ENCODE results near the gene CALY.

The CALY gene

DNA sequence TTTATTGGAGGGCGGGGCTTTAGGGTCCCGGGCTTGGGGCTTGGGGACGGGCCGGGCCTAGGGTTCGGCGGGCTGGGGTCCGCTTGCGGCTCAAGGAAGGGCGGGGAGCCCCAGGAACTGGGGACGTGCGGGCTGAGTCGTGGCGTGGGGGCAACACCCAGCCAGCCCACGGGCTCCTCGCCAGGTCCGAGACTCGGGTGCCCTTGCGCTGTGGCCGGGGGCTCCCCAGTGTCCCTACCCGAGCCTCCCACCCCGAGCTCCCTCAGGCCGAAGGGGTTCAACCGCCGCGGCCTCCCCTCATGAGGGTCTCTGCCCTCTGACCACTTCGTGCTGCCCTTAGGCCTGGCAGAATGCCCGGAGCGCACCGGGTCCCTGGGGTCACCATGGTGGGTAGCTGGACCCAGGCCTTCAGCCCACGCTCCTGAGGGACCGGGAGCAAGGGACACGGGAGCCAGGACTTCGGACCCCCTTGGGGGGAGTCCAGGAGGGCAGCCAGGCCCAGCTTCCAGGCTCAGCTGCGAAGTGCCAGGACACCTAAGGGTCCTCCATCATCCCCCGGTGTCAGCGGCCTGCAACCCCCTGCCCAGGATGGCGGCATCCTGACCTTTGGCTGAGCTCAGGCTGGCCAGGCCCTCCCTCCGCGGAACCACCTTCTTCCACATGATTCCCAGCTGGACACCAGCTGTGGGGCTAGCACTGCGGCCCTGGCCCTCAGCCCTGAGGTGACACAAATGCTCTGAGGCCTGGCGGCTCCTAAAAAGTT, 21.6 kb upstream of the CALY start:
- Histone ChIP-seq H3K4me1 (ENCODE audit: control insufficient read depth, insufficient read depth, low read length) (peaks cover 8% of the 10 kb centered on the region), H3K9me3 (ENCODE audit: control insufficient read depth, low read length) (no peaks in the 10 kb centered on the region), H3K36me3 (ENCODE audit: control insufficient read depth, insufficient read depth, low read length) (peaks cover 9% of the 10 kb centered on the region), H3K4me3 (ENCODE audit: insufficient read depth, low read depth, low read length) (no peak overlapping the region), H3K27me3 (ENCODE audit: control insufficient read depth, insufficient read depth, low read length, poor library complexity, severe bottlenecking) (peaks cover 8% of the 10 kb centered on the region), H3K27ac (ENCODE audit: insufficient read depth, low read depth, low read length, poor library complexity, severe bottlenecking) (no peak overlapping the region)
- WGBS, 2 experiments: 82 to 83% methylated on average over 41 of the region's 41 CpGs

DNA sequence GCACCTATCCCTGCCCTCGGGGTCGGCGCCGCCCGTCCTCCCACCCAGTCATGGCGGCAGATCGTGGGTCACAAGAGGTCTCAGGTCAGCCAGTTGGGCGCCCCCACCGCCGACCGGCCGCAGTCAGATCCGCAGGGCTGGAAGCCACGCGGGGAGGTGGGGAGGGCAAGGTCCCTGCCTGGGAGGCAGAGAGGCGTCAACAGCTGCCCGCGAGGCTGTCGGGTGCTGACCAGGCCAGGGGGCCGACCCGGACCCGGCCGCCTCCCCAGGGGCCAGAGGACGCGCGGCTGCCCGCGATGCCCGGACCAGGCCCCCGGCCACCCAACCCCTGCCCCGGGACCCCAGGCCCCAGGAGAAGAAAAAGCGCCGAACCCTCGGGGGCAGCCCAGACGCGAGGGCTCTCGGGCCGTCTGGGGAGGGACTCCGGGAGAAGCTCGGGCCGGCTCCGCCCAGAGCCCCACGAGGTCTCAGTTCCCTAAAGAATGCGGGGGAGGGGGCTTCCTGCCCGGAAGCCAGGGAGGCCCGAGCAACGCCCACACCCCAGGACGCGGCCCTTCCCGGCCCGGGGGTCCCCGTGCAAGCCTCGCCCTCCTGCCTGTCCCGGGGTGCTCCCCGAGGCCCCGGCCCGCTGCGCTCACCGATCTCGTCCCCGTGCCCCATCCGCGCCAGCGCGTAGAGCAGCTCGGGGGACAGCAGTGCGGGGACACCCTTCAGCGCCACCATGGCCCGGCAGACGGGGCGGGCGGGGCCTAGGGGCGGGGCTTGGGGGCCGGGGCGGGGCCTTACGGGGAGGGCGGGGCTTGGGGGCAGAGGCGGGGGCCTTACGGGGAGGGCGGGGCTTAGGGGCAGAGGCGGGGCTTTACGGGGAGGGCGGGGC, 20.8 kb upstream of the CALY start, which contains the start of gene FUOM:
TSS of gene FUOM (minus strand) at position 735 of the 877 bp plus-strand sequence. CDS start at position 723, 12 bp downstream.
- 1% methylated on average over 79 to 81 of the region's 83 CpGs for WGBS, 2 experiments
- no peak within 1 kb of the TSS for H3K27ac ChIP-seq (ENCODE audit: insufficient read depth, low read depth, low read length, poor library complexity, severe bottlenecking)
- H3K4me3 ChIP-seq (ENCODE audit: insufficient read depth, low read depth, low read length): peak within 1 kb of the TSS; percentile 69
- peaks cover 8% of the 10 kb centered on the region for H3K4me1 ChIP-seq (ENCODE audit: control insufficient read depth, insufficient read depth, low read length)
- peaks cover 3% of the 10 kb centered on the region for H3K36me3 ChIP-seq (ENCODE audit: control insufficient read depth, insufficient read depth, low read length)
- peaks cover 8% of the 10 kb centered on the region for H3K27me3 ChIP-seq (ENCODE audit: control insufficient read depth, insufficient read depth, low read length, poor library complexity, severe bottlenecking)
- H3K9me3 ChIP-seq (ENCODE audit: control insufficient read depth, low read length): no peaks in the 10 kb centered on the region

DNA sequence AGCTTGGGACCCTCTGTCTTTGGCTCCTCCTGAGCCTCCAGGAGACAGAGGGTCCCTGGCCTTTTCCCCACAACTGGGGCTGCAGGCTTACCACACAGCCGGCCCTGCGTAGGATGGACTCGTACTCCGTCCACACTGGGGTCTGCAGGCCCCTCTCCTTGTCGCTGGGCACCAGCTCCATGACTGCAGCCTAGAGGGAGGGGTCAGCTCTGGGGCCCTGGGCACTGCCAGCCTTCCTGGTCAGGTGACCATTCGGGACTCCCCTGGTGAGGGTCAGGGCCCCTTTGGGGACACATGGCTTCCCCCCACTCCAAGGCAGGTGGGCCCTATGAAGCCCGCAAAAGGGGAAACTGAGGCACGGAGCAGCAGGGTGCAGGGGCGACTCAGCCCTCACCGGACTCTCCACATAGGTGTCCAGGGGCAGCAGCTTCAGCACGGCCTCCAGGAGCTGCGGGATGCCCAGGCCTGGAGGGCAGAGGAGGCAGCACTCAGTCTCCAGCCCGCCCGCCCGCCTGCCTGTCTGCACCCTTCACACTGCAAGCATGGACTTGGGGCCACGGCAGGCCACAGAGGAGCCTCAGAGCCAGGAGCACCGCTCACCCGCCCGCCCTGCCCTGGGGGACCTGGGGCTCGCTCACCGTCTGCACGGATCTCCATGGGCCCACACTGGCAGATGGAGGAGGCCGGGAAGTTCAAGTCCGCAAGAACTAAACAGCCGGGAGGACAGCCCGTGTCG, 20.0 kb upstream of the CALY start:
- Histone ChIP-seq H3K4me3 (ENCODE audit: insufficient read depth, low read depth, low read length) (peak overlapping the region; percentile 69), H3K4me1 (ENCODE audit: control insufficient read depth, insufficient read depth, low read length) (peaks cover 8% of the 10 kb centered on the region), H3K27ac (ENCODE audit: insufficient read depth, low read depth, low read length, poor library complexity, severe bottlenecking) (no peak overlapping the region), H3K27me3 (ENCODE audit: control insufficient read depth, insufficient read depth, low read length, poor library complexity, severe bottlenecking) (peaks cover 8% of the 10 kb centered on the region), H3K36me3 (ENCODE audit: control insufficient read depth, insufficient read depth, low read length) (no peaks in the 10 kb centered on the region), H3K9me3 (ENCODE audit: control insufficient read depth, low read length) (no peaks in the 10 kb centered on the region)
- 39 to 40% methylated on average over 27 of the region's 27 CpGs for WGBS, 2 experiments

DNA sequence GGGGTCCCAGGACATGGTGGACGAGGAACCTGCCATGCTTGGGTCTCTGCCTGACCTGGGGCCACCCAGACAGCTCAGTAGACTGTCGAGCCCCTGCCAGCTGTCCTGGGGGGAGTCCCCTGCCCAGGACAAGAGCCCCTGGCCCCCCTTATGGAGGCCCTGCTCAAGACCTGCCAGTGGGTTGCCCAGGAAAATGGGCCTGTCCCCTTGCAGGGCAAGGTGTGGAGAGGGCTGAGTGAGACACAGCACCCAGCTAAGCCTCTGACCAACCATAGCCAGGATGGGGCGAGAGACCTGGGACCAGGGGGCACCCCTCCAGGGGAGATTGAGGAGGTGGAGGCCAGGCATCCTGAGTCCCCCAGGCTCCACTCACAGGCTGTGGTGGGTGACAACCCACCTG, 19.3 kb upstream of the CALY start:
- no peak overlapping the region for H3K27ac ChIP-seq (ENCODE audit: insufficient read depth, low read depth, low read length, poor library complexity, severe bottlenecking)
- H3K9me3 ChIP-seq (ENCODE audit: control insufficient read depth, low read length): no peaks in the 10 kb centered on the region
- no peaks in the 10 kb centered on the region for H3K36me3 ChIP-seq (ENCODE audit: control insufficient read depth, insufficient read depth, low read length)
- H3K4me3 ChIP-seq (ENCODE audit: insufficient read depth, low read depth, low read length): no peak overlapping the region
- H3K4me1 ChIP-seq (ENCODE audit: control insufficient read depth, insufficient read depth, low read length): peaks cover 8% of the 10 kb centered on the region
- WGBS, 2 experiments: 93 to 94% methylated on average over 3 of the region's 3 CpGs
- peaks cover 8% of the 10 kb centered on the region for H3K27me3 ChIP-seq (ENCODE audit: control insufficient read depth, insufficient read depth, low read length, poor library complexity, severe bottlenecking)

DNA sequence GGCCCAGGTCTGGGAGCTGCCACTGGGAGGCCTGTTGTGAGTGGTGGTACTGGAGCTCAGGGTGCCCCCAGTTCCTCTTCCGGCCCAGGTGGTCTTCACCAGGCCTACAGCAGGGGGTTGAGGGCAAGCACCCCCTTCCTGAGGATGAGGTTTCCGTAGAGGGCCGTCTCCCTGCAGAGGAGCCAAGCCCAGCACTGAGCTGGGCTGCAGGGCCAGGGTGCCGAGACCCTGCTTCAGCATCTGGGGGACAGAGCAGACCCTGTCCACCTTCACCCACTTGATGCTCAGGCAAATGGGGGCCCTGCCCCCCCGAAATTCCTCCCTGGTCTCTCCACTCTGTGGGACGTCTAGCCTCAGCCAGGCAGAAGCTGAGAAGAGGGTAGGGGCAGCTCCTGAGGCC, 18.6 kb upstream of the CALY start:
- peaks cover 8% of the 10 kb centered on the region for H3K27me3 ChIP-seq (ENCODE audit: control insufficient read depth, insufficient read depth, low read length, poor library complexity, severe bottlenecking)
- H3K9me3 ChIP-seq (ENCODE audit: control insufficient read depth, low read length): no peaks in the 10 kb centered on the region
- H3K27ac ChIP-seq (ENCODE audit: insufficient read depth, low read depth, low read length, poor library complexity, severe bottlenecking): no peak overlapping the region
- no peak overlapping the region for H3K4me3 ChIP-seq (ENCODE audit: insufficient read depth, low read depth, low read length)
- peaks cover 12% of the 10 kb centered on the region for H3K4me1 ChIP-seq (ENCODE audit: control insufficient read depth, insufficient read depth, low read length)
- 91 to 92% methylated on average over 6 of the region's 6 CpGs for WGBS, 2 experiments
- H3K36me3 ChIP-seq (ENCODE audit: control insufficient read depth, insufficient read depth, low read length): no peaks in the 10 kb centered on the region

DNA sequence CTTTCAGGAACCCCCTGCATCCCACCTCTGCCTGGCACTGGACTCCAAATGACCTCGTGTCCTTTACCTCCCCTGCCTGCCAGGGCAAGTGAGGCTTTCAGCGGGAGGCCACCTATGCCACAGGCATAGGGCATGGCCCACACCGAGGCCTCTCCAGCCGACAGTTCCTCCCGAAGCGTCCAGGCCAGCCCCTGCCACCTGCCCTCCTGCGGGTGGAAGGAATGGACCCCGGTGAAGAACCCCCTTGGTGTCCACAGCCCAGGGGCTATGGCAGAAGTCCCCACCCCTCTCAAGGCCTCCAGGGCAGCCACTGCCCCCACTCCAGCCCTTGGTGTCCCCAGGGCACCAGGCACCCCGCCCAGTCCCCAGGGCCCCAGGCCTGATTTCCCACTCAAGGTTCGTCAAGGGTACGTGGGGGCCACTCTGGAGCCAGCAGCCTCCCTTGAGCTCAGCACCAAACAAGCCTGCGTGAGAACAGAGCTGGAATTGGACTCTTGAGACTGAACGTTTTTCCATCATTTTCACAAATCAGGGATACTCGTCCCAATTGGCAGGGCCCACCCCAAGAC, 18.1 kb upstream of the CALY start:
- no peaks in the 10 kb centered on the region for H3K36me3 ChIP-seq (ENCODE audit: control insufficient read depth, insufficient read depth, low read length)
- peaks cover 8% of the 10 kb centered on the region for H3K27me3 ChIP-seq (ENCODE audit: control insufficient read depth, insufficient read depth, low read length, poor library complexity, severe bottlenecking)
- peaks cover 12% of the 10 kb centered on the region for H3K4me1 ChIP-seq (ENCODE audit: control insufficient read depth, insufficient read depth, low read length)
- H3K4me3 ChIP-seq (ENCODE audit: insufficient read depth, low read depth, low read length): no peak overlapping the region
- 95 to 96% methylated on average over 14 of the region's 14 CpGs for WGBS, 2 experiments
- no peaks in the 10 kb centered on the region for H3K9me3 ChIP-seq (ENCODE audit: control insufficient read depth, low read length)
- H3K27ac ChIP-seq (ENCODE audit: insufficient read depth, low read depth, low read length, poor library complexity, severe bottlenecking): no peak overlapping the region

DNA sequence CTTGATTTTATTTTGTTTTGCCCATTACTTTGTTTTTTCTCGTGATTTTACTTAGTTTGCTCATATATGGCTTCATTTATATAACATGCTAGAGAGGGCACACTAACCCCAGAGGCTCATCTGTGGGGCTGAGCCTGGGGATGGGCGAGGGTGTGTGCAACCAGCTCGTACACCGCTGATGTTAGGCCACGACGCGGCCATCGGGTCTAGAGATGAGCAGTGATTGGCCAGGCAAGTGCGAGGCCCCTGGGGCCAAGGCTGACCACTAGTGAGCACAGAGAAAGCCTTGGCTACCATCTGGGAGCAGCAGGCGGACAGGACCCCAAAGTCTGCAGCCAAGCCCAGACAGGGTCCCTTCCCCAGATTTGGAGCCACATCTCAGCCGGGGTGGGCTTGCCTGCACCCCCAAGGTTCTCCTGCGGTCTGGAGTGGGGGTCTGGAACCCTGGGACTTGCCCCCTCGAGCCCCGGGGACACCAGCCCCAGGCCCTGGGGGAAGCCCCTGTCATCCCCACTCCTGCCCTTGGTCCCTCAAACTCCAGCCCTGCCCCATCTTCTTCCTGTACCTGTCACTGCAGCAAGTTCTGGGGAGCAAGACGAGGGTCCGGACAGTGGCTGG, 17.4 kb upstream of the CALY start:
- H3K36me3 ChIP-seq (ENCODE audit: control insufficient read depth, insufficient read depth, low read length): no peaks in the 10 kb centered on the region
- H3K4me3 ChIP-seq (ENCODE audit: insufficient read depth, low read depth, low read length): no peak overlapping the region
- H3K27me3 ChIP-seq (ENCODE audit: control insufficient read depth, insufficient read depth, low read length, poor library complexity, severe bottlenecking): peaks cover 8% of the 10 kb centered on the region
- H3K4me1 ChIP-seq (ENCODE audit: control insufficient read depth, insufficient read depth, low read length): peaks cover 12% of the 10 kb centered on the region
- 88 to 89% methylated on average over 15 to 16 of the region's 16 CpGs for WGBS, 2 experiments
- H3K27ac ChIP-seq (ENCODE audit: insufficient read depth, low read depth, low read length, poor library complexity, severe bottlenecking): no peak overlapping the region
- no peaks in the 10 kb centered on the region for H3K9me3 ChIP-seq (ENCODE audit: control insufficient read depth, low read length)

DNA sequence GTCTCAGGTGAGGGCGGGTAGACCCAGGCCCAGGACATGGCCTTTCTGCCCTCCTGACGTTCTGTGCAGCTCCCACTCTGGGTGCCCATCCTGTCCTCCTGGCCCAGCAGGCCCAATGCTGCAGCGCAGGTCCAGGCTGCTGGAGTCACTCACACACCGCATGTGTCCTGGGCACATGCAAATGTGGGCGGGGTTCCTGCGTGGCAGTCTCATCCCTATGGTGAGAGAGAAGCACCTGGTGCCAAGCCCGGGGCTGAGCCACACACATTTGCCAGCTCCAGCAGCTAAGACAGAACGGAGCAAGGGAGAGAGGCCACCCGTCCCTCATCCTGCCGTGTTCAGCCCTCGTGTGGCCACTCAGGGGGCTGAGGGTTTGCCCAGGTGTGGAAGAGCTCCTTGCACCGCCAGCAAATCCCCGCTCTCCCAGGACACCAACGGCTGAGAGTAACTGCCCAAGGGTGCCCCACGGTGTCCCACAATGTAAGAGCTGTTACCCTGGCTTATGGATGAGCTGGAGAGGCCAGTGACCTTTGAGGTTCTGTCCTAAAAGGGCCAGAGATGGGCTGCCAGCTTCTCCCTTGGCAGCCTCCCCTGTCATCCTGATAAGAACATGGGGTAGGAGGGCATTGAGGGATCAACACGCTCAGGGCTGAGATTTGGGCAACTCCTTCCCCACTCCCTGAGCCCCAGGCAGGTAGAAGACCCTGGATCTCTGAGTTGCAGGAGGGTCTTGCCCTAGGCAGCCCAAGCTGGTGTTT, 16.7 kb upstream of the CALY start:
- Histone ChIP-seq H3K4me3 (ENCODE audit: insufficient read depth, low read depth, low read length) (no peak overlapping the region), H3K36me3 (ENCODE audit: control insufficient read depth, insufficient read depth, low read length) (no peaks in the 10 kb centered on the region), H3K4me1 (ENCODE audit: control insufficient read depth, insufficient read depth, low read length) (peaks cover 12% of the 10 kb centered on the region), H3K9me3 (ENCODE audit: control insufficient read depth, low read length) (no peaks in the 10 kb centered on the region), H3K27ac (ENCODE audit: insufficient read depth, low read depth, low read length, poor library complexity, severe bottlenecking) (no peak overlapping the region), H3K27me3 (ENCODE audit: control insufficient read depth, insufficient read depth, low read length, poor library complexity, severe bottlenecking) (peaks cover 8% of the 10 kb centered on the region)
- WGBS, 2 experiments: 82 to 83% methylated on average over 16 of the region's 16 CpGs
